ENCODE data around the gene HYAL1.
"Not testable (repeated sequence)": the region's sequence is repeated elsewhere in the genome, so short reads cannot be mapped to it uniquely, and the experiment has no call there.

The HYAL1 gene

DNA sequence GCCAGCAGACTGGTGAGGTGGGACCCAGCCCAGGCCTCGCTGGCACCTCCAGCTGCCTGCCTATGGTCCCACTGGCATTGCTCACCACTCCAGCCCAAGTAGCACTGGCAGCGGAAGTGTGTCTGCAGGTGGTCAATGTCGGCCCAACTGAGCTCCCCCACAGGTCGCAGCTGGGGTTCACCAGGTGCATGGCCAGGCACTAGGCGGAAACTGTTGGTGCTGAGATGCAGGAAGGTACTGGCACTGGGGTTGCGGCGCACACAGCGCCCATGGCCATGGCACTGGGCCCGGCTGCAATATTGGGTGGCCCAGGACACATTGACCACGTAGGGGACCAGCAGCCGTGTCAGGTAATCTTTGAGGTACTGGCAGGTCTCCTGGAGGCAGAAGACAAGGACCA, 14.8 kb upstream of the HYAL1 start:
- no peak for DNase-seq

DNA sequence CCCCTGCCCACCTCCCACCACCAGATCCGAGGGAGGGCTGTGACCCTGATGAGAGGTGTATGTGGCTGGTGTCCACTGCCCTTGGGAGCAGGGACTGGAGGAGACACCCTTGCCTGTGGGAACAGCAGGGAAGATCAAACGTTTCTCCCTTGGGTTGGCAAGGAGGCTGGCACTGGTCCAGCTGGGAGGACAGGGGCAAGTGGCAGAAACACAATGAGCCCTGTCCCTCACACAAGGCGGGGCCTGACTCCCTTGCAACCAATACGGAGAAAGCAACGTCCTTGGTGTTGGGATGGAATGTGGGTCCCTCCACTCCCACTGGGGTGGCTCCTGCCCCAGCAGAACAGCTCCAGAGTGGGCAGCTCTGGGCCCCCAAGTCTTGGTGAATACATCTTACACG, 13.9 kb upstream of the HYAL1 start:
- no peak for DNase-seq

DNA sequence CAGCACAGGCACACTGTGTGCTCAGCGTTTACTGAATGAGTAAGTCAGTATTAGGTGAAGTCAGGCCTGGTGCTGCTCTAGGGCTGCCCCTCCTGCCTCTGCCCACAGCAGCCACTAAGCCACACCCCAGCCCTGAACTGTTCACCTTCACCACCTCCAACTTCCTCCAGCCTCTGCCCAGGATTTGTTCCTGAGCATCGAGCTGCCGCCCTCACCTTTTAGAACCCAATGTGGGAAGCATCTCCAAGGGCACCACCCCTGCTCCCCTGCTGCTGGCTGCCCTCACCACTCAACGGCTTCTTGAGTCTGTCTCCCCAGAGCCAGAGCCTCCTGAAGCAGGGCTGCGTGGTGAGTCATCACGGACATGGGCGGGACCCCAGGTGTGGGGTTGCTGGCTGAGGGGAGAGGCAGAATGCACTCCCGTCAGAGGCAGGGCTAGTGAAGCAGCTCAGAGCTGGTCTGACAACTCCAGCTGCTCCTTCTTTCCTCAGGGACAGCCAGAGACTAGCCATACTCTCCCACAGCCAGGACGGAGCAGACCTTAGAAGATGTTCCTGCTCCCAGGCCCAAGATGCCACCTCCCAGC, 13.4 kb upstream of the HYAL1 start:
- no peak for DNase-seq

DNA sequence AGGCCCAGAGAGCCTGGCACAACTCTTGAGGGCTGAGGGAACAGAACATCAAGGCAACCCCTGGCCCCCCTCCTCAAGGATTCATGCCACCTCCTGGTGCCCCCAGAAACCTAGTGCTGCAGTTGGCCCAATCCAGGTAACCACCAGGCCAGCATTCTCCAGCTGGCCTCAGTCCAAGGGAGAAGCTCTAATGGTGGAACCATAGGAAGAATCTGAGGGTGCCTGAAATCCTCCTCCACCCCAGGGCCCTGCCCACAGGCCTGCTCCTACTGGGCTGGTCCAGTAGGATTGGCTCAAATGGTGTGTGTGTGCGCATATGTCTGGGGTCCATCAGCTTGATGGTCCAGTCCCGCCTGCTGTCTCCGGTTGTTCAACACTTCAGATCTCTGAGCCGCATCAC, 11.4 kb upstream of the HYAL1 start:
- DNase-seq, result no peak

DNA sequence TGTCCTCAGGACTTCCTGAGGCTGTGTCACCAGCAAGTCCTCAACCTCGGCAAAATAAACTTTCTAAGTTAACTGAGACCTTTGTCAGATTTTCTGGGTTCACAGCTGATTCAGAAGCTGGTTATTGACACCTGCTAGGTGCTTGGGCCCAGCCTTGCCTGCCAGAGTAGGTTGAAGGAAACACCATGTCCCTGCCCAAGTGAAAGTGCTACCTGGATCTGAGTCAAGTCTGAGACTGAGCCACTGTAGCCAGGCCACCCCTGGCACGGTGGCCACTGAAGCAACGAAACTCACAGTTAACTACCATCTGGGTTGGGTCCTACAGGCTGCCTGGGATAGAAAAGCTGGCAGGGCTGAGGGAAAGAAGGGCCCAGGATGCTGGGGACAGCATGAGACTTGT, 11.0 kb upstream of the HYAL1 start:
- DNase-seq, result no peak

DNA sequence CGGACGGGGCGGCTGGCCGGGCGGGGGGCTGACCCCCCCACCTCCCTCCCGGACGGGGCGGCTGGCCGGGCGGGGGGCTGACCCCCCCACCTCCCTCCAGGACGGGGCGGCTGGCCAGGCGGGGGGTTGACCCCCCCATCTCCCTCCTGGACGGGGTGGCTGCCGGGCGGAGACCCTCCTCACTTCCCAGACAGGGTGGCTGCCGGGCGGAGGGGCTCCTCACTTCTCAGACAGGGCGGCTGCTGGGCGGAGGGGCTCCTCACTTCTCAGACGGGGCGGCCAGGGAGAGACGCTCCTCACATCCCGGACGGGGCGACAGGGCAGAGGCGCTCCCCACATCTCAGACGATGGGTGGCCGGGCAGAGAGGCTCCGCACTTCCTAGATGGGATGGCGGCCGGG, 8.7 kb upstream of the HYAL1 start:
- DNase-seq, result not testable (repeated sequence)

DNA sequence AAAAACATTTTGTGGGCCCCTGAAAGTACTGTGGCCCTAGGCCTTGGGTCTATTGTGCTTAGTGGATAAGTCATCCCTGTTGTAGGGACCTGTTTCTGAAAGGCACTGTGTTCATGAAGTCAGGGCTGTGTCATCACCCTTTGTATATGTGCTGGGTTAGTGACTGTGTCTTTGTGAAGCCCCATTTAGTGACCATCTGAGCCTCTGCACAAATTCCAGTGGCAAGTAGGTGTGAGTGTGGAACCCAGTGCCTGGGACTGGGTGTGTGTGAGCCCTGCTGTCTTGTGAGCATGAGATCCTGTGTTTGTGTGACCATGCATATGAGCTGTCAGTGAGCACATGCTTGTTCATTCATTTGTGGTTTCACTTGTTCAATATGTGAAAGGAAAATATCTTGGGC, 1.2 kb upstream of the HYAL1 start:
- no peak for DNase-seq

DNA sequence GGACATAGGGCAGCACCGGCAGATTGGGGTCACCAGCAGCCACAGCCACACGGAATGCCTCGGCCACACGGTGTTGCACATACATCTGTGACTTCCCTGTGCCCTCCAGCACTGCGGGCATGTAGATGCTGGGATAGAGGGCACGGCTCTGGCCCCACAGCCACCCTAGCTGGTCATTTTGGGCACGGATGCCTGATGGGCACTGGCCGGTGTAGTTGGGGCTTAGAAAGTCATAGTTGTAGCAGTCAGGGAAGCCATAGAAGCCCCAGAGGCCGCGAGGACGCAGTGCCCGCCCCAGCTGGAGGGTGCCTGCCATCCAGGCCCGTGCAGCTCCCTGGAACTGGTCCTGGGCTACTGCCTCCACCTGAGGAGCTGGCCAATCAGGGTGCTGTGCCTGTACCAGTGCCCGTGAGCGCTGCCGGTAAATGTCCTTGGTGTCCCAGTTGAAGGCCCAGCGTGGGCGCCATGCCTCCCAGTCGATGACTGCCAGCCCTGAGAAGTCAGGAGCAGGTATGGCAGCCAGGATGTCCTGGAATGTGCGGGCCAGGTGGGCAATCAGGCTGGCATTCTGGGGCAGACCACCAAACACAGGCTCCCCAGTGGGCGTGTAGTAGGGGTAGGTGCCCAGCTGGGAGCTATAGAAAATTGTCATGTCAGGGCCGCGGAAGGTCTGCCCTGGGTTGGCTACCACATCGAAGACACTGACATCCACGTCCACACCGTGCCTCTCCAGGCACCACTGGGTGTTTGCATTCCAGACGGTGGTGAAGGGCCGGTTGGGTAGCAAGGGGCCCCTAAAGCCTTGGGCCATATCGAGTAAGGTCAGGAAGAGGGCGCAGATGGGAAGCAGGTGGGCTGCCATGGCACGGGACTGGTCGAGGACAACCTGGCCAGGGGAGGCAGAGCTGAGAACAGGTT, 1.0 kb downstream of the HYAL1 start:
- DNase-seq, result no peak

DNA sequence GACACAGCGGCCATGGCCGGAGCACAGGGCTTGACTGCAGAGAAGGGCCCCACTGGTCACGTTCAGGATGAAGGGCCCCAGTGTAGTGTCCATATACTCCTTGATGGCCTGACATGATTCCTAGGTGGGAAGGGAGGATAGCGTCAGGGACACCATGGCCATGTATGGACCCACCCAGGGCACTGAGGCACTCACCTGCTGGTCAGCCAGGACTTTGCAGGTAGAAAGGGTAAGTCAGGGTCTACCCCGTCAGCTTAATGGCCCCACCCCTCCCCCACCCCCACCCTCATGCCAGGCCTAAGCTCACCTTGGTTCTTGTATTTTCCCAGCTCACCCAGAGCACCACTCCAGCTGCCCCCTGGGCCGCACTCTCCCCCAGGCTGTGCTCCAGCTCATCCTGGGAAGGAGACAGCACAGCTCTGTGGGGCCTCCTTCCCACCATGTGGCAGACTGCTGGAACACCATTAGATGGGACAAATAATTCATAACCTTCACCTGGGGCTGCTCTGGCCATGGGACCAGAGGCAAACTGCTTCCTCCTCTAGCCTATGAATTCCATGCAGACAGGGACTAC, 2.6 kb downstream of the HYAL1 start:
- no peak for DNase-seq

DNA sequence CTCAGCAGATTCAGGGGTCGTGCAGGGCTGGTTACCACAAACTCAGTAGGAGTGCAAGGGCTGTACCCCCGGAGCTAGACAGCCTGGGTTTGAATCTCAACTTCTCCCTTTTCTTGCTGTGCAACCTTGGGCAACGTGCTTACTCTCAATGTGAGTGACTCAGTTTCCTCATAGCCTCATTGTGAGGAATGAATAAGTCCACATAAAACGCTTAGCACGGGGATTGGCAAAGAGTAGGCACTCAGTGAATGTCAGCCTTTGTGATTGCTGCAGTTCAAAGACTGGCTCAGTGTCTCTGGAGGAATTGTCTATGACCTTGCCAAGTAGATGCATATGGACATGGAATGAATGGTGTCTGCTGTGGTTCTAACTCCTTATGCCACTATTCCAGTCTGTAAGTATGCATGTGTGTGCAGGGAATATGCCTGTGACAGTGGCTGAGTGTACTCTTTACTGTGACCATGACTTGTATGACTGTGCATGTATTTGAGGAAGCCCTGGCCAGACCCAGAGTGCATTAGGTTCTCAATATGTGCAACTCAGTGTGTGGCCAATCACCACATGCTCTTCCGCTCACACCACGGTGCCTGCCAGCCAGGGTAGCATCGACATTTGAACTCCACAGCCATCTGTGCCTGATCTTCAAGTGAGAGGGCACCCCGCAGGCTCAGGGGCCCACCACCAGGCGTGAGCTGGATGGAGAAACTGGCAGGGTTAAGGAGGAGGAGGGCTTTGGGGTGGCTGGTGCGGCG, 3.3 kb downstream of the HYAL1 start:
- DNase-seq, result no peak

DNA sequence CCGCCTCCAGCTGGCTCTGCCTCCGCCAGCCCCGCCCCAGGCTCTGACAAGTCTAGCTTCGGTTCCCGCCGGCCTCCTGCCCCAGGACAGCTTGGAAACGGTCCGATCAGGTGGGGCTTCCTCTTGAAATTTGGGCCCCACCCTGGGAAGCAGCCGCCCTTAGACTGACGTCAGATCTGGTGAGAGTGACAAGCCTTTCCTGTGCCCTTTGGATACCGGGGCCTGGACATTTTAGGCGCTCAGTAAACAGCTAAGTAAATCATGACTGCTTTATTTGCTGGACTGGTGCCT, 3.8 kb downstream of the HYAL1 start:
- no peak for DNase-seq

DNA sequence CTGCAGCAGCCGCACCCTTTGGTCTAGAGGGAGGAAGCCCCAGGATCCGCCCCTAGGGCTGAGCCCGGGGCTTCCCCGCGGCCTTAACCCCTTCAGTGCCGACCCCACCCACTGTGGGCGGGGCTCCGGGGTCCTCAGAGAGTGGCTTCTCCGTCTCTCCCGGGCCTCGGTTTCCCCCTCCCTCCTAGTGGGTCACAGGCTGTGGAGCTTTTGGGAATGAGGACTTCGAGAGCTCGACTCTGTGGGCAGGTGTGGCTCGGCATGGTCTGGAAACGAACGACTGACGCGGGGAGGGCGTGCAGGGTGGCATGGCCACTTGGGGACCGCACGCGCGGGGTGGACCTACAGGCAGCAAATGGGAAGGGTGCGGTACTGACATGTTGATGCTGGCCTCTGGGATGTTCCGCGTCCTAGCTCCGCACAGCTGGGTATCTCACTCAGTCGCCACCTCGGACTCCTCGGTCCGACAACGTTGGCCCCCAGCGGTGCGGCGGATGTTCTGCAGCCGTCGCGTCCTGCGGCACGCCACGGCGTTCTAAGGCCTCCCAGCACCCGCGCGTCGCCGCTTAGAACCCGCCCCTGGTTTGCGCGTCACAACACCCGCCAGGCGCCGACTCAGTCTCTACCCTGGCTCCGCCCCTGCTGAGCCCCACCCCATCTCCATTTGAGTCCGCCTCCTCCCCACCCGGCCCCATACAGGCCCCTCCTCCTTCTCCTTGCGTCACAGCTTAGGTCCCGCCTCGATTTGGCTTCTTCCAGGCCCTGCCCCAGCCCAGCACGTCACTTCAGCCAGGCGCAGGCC, 4.3 kb downstream of the HYAL1 start, which contains the start of the genes HYAL3 and NAA80:
TSS of gene HYAL3 (minus strand) at position 570 of the 802 bp plus-strand sequence. CDS start 3,803 bp downstream, outside the sequence.
TSS of gene NAA80 (minus strand) at position 570 of the 802 bp plus-strand sequence. CDS start 1,942 bp downstream, outside the sequence.
- DNase-seq, result peak; percentile 96 to 100 (median 99)

DNA sequence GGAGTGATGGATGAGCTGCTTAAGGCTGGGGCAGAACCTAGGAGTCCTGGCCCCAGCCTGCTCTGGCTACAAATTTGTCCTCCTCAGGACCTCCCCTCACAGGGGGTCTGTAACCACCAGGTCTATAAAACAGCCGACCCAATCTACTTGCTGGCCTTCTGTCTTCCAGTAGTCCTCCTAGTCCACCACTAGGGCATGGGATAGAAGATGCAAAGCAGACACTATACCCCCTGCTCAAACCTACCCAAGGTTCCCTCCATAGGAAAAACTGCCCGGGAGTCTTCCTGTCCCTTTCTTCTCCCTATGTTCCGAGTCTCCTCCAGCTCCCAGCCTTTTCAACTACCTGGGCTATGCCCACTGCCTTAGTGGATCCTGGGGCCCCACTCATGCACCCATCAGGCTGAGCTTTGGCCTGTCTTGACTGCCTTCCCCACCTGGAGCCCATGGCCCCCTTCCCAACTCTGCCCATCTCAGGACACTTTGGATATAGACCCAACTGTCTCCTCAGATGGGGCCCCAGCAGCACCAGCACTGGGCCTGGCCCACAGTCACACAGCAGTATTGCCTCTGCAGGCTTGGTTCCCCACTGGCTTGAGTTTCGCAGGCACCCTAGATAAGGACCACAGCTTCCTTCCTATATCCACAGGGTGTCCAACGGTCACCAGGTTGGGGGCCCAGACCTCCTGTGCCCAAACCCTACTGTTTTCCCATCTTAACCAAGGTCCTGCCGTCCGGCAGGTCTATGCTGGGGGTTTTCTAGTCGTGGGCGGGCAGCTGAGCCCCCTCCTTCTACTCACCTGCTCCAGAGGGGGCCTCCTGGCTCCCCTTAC, 5.3 kb downstream of the HYAL1 start:
- peak in 1 of 6 experiments; percentile 31 for DNase-seq

DNA sequence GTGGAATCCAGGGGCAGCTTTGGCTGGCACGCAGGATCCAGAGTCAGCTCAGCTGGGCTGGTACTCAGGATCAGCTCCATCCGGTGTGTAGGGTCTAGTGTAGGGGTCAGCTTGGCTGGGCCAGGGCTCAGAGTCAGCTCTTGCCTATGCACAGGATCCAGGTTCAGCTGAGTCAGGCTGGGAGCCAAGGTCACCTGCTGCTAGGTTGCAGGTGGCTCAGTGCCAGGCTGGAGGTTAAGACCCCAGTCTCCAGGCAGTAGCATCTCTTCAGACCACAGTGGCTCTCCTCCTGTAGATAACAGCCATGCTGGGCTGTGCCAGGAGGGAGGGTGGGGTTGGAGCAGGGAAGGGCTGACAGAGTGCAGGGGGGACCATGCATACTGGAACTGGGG, 6.0 kb downstream of the HYAL1 start:
- DNase-seq, result no peak

DNA sequence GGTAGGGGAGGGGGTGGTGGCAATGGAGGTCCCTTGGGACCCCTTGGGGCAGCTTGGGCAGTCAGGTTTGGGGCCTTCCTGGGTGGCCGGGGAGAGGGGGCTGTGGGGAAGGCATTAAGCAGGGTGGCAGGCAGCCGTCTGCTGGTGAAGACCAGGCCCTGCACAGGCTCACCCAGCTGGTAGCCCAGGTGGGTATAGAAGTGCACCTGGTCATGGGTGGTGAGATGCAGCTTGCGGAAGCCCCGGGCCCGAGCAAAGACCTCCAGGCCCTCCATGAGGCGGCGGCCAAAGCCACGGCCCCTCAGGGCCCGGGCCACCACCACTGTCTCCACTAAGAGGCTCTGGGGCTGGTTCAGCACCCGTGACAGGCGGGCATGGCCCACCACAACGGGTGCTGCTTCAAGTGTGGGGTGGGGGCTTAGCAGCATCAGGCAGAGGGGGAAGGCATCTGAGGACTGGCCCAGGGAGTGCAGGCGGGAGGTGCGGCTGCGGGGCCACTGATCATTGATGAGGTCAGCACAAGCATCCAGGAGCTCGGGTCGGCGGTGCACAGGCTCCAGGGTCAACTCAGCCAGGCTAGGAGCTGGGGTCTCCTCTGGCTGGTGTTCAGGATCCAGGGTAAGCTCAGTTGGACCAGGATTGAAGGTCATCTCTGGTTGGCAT, 6.5 kb downstream of the HYAL1 start:
- DNase-seq, result no peak

DNA sequence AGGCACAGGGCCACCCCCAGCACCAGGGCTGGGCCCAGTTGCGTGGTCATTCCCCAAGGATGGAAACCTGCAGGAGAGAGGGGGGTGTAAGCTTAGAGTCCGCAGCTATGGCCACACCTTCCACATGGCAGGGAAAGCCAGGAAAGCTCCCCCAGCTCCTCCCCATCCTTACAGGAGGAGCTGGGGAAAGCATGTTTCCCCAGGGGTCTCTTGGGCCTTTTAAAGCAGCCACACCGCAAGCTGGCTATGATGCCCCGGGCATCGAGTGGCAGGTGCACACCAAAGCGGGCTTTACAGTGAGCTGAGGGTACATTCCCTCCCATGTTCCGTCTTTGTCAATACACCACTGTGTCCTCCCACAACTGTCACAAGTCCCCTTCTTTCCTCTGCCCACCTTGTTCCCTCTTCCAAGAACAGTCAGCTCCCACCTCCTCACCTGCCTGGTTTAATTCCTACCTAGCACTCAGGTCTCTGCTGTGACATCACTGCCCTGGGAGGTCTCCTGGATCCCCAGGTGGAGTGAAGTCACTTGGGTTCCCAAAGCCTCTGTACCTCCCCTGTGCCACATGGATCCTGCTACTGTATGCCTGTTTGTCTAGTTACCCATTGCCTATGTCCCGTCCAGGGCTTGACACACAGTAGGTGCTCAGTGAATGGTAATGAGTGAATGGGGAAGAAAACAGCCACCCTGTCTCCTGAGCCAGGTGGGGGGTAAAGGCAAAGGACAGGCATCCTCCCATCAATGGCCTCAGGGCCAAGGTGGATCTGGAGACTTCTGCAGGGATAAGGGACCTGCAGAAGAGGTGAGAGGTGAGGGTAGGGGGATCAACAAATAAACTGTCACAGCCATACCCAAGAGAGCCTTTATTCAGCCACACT, 7.6 kb downstream of the HYAL1 start:
- DNase-seq, result no peak

DNA sequence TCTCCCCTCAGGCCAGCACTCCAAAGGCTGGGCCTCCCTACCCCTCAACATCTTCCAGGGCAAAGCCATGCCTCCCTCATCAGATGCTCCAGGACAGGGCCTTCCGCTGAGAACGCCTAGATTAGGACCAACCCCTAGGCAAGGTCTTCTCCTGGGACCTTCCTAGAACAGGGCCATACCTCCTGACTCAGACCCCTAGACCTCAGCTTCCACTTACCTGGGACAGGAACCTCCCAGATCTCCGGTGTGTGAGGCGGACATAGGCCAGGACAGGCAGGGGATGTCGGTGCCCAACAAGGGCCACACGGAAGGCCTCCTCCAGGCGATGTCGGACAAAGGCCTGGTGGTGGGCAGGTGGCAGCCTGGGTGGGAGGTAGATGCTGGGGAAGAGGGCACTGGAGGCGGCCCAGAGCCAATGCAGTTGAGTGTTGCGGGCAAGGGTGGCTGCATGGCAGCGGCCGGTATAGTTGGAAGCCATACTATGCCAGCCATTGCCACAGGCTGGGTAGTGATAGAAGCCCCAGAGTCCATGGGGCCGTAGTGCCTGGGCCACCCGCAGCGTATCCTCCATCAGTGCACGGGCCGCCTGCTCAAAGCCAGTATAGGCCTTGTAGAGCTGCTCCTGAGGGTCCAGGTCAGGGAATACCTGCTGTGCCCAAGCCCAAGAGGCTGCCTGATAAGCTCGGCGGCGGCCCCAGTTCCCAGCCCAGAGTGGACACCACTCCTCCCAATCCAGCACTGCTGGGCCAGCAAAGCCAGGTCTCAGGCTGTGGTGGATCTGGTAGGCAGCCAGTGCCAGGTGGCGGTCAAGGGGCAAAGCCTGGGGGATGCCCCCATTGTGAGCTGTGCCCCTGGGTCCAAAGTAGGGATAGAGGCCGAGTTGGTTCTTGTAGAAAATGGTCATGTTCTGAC, 8.6 kb downstream of the HYAL1 start:
- DNase-seq, result no peak

DNA sequence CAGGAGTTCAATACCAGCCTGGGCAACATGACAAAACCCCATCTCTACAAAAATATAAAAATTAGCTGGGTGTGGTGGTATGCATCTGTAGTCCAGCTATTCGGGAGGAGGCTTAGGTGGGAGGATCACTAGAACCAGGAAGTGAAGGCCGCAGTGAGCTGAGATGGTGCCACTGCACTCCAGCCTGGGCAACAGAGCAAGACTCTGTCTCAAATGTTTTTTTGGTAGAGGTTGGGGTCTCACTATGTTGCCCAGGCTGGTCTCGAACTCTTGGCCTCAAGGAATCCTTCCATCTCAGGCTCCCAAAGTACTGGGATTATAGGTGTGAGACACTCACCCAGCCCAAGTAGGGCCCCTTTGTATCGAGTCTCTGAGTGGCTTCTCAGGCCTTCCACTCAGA, 9.3 kb downstream of the HYAL1 start:
- DNase-seq, result no peak

All from stimulated activated naive CD4-positive, alpha-beta T cell (primary cell).